Chondrocyte (in vitro differentiated cells): ENCODE measurements around the gene UBR4. TPM values are rescaled to one million over a fixed set of nuclear protein-coding genes. Genes with fewer than 3 reads are reported as not detected.

Source experiments
- DNase-seq: peaks from one replicate; pipeline ENCODE4 v3.0.0; 2021; ENCODE audit warnings: mixed read lengths, low spot score
- H3K27ac Mint-ChIP-seq: one replicate; pipeline ENCODE4 v1.8.0; 2021; ENCODE audit warnings: mild to moderate bottlenecking, moderate library complexity, mixed read lengths; ENCODE audit not compliant: unreplicated experiment
- H3K27me3 Mint-ChIP-seq: 2 replicates; pipeline ENCODE4 v1.8.0; 2021; ENCODE audit warnings: low read depth, mixed read lengths
- H3K36me3 Mint-ChIP-seq: 2 replicates; pipeline ENCODE4 v1.8.0; 2021; ENCODE audit warnings: low read depth, mixed read lengths
- H3K4me1 Mint-ChIP-seq: 2 replicates; pipeline ENCODE4 v1.8.0; 2021; ENCODE audit warnings: low read depth, mild to moderate bottlenecking, mixed read lengths
- H3K4me3 Mint-ChIP-seq: one replicate; pipeline ENCODE4 v1.8.0; 2021; ENCODE audit warnings: mild to moderate bottlenecking, moderate library complexity, mixed read lengths; ENCODE audit not compliant: unreplicated experiment
- H3K9me3 Mint-ChIP-seq: 2 replicates; pipeline ENCODE4 v1.8.0; 2021; ENCODE audit warnings: low read depth, mixed read lengths
- total RNA-seq: library from RNA; stranded (reverse); gene quantifications from 3 replicates; pipeline ENCODE4 v1.2.1, GENCODE V29; 2021
- TF ChIP-seq, protein P1 (sequence below): fragments of 200-600 bp; sonication (generic); IDR thresholded peaks from 2 replicates; pipeline ENCODE4 v1.5.0; 2021; ENCODE audit warnings: antibody characterized with exemption, mild to moderate bottlenecking, moderate library complexity

The UBR4 gene
- total RNA-seq, 1 donor from 2014 or later = 144 TPM

DNA sequence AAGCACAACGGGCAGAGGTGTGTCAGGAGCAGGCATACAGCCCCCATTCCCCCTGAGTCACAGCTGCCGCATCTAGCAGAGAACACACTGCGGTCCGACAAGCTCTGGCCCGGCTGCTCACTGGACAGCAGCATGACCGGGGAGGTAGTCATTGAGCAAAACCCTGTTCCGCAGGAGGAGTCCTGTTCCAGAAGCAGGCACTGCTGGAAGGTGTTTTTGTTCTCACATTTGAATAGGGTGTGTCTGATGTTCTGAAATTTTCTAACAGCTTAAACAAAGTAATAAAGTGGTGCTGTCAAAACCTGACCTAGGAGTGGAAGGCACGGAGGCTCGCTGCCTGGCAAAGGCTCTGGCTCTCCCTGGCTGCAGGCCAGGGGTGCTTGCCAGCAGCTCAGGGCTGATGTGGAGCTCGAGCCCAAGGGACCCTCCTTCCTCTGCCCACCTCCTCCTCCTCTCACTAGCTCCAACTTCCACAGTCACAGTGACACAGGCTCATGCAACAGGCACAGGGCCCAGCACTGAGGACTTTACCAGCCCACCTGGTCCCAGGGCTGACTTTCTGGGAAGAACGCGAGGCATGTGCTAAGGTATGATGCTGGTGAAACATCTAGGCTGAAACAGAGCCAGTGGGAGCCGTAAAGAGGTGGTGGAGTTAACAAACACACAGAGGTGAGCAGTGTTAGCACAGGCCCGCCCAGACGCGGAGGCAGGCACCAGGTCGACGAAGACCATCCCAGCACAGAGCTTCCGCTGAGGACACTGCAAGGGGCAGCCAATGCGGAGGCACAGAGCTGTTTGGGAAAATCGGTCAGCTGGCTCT is 135.0 kb downstream of the UBR4 start:
- H3K4me1 Mint-ChIP-seq = no peaks in the 10 kb centered on the region
- H3K9me3 Mint-ChIP-seq = no peaks in the 10 kb centered on the region
- no peak overlapping the region for H3K4me3 Mint-ChIP-seq
- DNase-seq = no peak
- no peaks in the 10 kb centered on the region for H3K27me3 Mint-ChIP-seq
- H3K27ac Mint-ChIP-seq = no peak overlapping the region
- TF ChIP-seq, protein P1, sequence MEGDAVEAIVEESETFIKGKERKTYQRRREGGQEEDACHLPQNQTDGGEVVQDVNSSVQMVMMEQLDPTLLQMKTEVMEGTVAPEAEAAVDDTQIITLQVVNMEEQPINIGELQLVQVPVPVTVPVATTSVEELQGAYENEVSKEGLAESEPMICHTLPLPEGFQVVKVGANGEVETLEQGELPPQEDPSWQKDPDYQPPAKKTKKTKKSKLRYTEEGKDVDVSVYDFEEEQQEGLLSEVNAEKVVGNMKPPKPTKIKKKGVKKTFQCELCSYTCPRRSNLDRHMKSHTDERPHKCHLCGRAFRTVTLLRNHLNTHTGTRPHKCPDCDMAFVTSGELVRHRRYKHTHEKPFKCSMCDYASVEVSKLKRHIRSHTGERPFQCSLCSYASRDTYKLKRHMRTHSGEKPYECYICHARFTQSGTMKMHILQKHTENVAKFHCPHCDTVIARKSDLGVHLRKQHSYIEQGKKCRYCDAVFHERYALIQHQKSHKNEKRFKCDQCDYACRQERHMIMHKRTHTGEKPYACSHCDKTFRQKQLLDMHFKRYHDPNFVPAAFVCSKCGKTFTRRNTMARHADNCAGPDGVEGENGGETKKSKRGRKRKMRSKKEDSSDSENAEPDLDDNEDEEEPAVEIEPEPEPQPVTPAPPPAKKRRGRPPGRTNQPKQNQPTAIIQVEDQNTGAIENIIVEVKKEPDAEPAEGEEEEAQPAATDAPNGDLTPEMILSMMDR = no peak
- peaks cover 51% of the 10 kb centered on the region for H3K36me3 Mint-ChIP-seq

DNA sequence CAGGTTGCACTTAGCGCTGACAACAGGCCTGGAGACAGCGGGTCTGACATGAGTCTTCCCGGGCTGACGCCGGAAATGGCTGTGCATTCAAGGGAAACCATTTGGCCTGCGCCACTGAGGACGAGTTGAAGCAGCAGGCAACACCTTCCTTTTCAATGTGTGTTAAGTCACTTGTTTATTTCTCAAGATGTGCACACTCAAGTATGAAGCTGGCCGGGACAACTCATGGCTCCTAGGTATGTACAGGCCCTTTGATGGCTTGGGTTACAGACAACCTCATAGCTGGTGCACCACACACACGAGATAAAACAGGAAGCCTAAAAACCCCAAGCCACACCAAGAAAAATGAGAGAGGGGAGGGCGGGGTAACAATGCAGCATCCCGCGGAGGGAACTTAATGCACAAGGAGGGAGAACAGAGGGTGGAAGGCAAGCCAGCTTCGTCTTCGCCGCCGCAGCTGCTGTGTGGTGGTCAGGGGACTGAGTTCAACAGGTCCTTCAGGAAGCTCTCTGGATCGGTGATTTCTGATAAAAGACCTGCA is 135.6 kb downstream of the UBR4 start:
- TF ChIP-seq, protein P1 = no peak
- Mint-ChIP-seq H3K36me3 (peaks cover 48% of the 10 kb centered on the region), H3K4me1 (no peaks in the 10 kb centered on the region), H3K4me3 (no peak overlapping the region), H3K9me3 (no peaks in the 10 kb centered on the region), H3K27ac (no peak overlapping the region), H3K27me3 (no peaks in the 10 kb centered on the region)
- no peak for DNase-seq

DNA sequence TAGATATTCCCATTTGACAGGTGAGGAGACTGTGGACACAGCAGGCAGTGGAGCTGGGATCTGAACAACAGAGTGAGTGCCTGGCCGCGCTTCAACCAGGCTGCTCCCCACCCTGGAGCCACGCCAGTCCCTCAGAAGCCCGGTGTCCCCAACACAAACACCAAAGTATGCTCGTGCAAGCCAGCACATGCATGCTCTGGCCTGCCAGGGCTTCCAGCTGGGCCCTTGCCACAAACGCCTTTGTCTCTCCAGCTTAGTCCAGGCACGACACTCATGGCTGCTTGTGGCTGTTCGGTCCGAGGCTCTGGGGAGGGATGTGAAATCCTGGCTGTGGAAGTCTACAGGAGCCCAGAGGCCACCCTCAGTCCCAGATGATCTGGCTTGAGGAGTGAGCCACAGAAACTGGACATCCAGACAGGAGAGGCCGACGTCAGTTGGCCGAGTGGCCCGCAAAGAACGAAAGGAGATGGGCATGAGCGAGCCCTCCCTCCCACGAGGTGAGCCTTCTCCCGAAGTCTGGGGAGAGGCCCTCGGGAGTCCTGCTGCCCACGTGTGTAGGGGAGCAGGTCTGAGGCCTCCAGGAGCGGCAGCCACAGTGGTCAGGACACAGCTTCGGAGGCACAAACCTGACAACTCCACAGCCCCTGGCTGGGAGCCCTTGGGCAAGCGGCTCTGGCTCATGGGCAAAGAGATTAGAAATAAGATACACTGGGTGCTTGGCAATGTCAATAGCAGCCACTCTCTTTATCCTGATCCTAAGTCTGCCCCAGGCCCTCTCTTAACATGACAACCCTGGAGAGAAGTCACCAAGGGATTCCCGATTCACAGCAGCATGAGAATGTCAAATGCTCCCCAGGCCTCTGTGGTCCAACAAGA is 136.5 kb downstream of the UBR4 start:
- no peak overlapping the region for H3K27ac Mint-ChIP-seq
- H3K9me3 Mint-ChIP-seq = no peaks in the 10 kb centered on the region
- H3K36me3 Mint-ChIP-seq = peaks cover 46% of the 10 kb centered on the region
- H3K4me3 Mint-ChIP-seq = no peak overlapping the region
- H3K4me1 Mint-ChIP-seq = peaks cover 4% of the 10 kb centered on the region
- DNase-seq = no peak
- H3K27me3 Mint-ChIP-seq = no peaks in the 10 kb centered on the region
- TF ChIP-seq, protein P1 = no peak

DNA sequence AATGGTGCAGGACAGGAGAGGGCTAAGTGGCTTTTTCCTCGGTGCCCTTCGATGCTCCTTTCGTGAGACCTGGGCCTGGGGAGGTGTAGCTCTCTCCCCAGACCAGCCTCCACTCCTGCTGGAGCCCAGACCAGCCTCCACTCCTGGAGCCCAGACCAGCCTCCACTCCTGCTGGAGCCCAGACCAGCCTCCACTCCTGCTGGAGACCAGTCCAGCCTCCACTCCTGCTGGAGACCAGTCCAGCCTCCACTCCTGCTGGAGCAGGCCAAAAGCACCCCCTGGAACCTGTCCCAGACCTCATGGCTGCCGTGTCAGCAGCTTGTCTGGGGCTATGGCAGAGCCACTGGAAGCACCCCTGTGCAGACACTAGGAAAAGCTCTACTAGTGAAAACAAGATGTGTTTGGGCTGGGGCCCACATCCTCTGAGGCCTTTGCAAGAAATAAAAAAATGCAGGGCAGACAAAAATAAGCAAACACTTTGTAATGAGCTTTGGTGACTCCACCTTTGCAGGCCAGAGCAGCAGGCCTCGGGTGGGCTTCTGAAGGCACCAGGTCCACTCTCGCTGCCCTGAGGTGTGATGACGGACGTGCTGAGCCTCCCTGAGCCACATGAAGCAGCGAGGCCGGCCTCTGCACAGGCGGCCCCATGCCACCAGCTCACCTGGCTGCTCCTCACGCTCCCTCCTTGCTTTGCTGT is 137.6 kb downstream of the UBR4 start:
- no peak overlapping the region for H3K27ac Mint-ChIP-seq
- no peaks in the 10 kb centered on the region for H3K27me3 Mint-ChIP-seq
- H3K4me1 Mint-ChIP-seq = peaks cover 15% of the 10 kb centered on the region
- DNase-seq = no peak
- no peaks in the 10 kb centered on the region for H3K9me3 Mint-ChIP-seq
- TF ChIP-seq, protein P1 = no peak
- no peak overlapping the region for H3K4me3 Mint-ChIP-seq
- peaks cover 39% of the 10 kb centered on the region for H3K36me3 Mint-ChIP-seq
